IMR-90 (cell line): Measurements from ENCODE around the gene HEPACAM. TPM values are rescaled to one million over a fixed set of nuclear protein-coding genes. Genes with fewer than 3 reads are reported as not detected.

Source experiments
- ATAC-seq: fragments of 200-7000 bp; cut with Tn5 transposase; 2 replicates; pipeline ENCODE4 v1.9.1; 2020; ENCODE audit warnings: low read depth, mild to moderate bottlenecking, moderate library complexity
- BruUV-seq: library from RNA; stranded (reverse); fragments of 400-500 nt; replicated peaks from 2 replicates; lab custom pipeline; 2021; lab: Mats Ljungman, UMichigan
- CTCF ChIA-PET: fragments of 300-600 bp; formaldehyde crosslinking; extraction: SDS; loops from one replicate; lab custom pipeline; 2021; ENCODE audit warnings: antibody characterized with exemption; lab: Yijun Ruan, JAX
- POLR2A ChIA-PET: fragments of 300-600 bp; sonication (Branson Sonifier 250); formaldehyde crosslinking; loops from one replicate; lab custom pipeline; 2022; ENCODE audit warnings: antibody characterized with exemption; ENCODE audit not compliant: unreplicated experiment; lab: Charles Lee
- DNase-seq: peaks from one replicate; pipeline ENCODE4 v3.0.0; 2013
- H2AFZ ChIP-seq: replicated peaks from 2 replicates; pipeline ENCODE3; 2013; ENCODE audit warnings: low read length, mild to moderate bottlenecking; ENCODE audit not compliant: poor library complexity
- H2AK5ac ChIP-seq: 2 replicates; pipeline ENCODE4 v1.6.1; 2013; ENCODE audit warnings: low read depth, low read length, inconsistent platforms
- H2AK9ac ChIP-seq: replicated peaks from 2 replicates; pipeline ENCODE3; 2013; ENCODE audit warnings: mild to moderate bottlenecking, low read depth, low read length, moderate library complexity; ENCODE audit not compliant: poor library complexity
- H2BK120ac ChIP-seq: 2 replicates; pipeline ENCODE4 v1.6.1; 2013; ENCODE audit warnings: low read depth, low read length, inconsistent platforms
- H2BK15ac ChIP-seq: 3 replicates; pipeline ENCODE4 v1.6.1; 2013; ENCODE audit warnings: low read depth, low read length, inconsistent platforms
- H2BK20ac ChIP-seq: 2 replicates; pipeline ENCODE4 v1.6.1; 2013; ENCODE audit warnings: low read depth, mild to moderate bottlenecking, inconsistent platforms, low read length, moderate library complexity
- H2BK5ac ChIP-seq: 2 replicates; pipeline ENCODE4 v1.6.1; 2013; ENCODE audit warnings: mild to moderate bottlenecking, low read depth, low read length, inconsistent platforms; ENCODE audit not compliant: poor library complexity, severe bottlenecking
- H3K14ac ChIP-seq: replicated peaks from 2 replicates; pipeline ENCODE4 v1.6.1; 2013; ENCODE audit warnings: low read depth, low read length, inconsistent platforms
- H3K18ac ChIP-seq: 2 replicates; pipeline ENCODE4 v1.6.1; 2013; ENCODE audit warnings: low read depth, low read length, control low read depth
- H3K23ac ChIP-seq: 2 replicates; pipeline ENCODE4 v1.6.1; 2013; ENCODE audit warnings: low read depth, low read length, inconsistent platforms
- H3K27ac ChIP-seq: 2 replicates; pipeline ENCODE4 v1.5.1; 2013; ENCODE audit warnings: mild to moderate bottlenecking, control low read depth, low read length; ENCODE audit not compliant: insufficient read depth
- H3K27me3 ChIP-seq: 2 replicates; pipeline ENCODE4 v1.6.1; 2013; ENCODE audit warnings: low read length; ENCODE audit not compliant: control insufficient read depth, insufficient read depth
- H3K36me3 ChIP-seq: 2 replicates; pipeline ENCODE4 v1.6.1; 2013; ENCODE audit warnings: low read length, mixed read lengths; ENCODE audit not compliant: control insufficient read depth, insufficient read depth
- H3K4ac ChIP-seq: 2 replicates; pipeline ENCODE4 v1.6.1; 2013; ENCODE audit warnings: low read depth, low read length, inconsistent platforms
- H3K4me1 ChIP-seq: 2 replicates; pipeline ENCODE4 v1.6.1; 2013; ENCODE audit warnings: low read length, mixed read lengths; ENCODE audit not compliant: control insufficient read depth, insufficient read depth
- H3K4me2 ChIP-seq: 2 replicates; pipeline ENCODE4 v1.6.1; 2013; ENCODE audit warnings: low read depth, mild to moderate bottlenecking, control low read depth, low read length, moderate library complexity
- H3K4me3 ChIP-seq: 2 replicates; pipeline ENCODE4 v1.5.1; 2013; ENCODE audit warnings: low read depth, mild to moderate bottlenecking, control low read depth, low read length, moderate library complexity; ENCODE audit not compliant: insufficient read depth
- H3K56ac ChIP-seq: 2 replicates; pipeline ENCODE4 v1.6.1; 2013; ENCODE audit warnings: low read length, inconsistent platforms; ENCODE audit not compliant: insufficient read depth; ENCODE audit errors: extremely low read depth
- H3K79me1 ChIP-seq, 2 experiments: 2 replicates each; pipeline ENCODE4 v1.6.1; 2013; ENCODE audit warnings: low read length in 2 of 2, inconsistent platforms in 1 of 2, low read depth in 1 of 2
- H3K9ac ChIP-seq: 2 replicates; pipeline ENCODE4 v1.6.1; 2013; ENCODE audit warnings: low read depth, low read length, control low read depth
- H3K9me1 ChIP-seq: 2 replicates; pipeline ENCODE4 v1.6.1; 2013; ENCODE audit warnings: low read length, inconsistent platforms; ENCODE audit not compliant: insufficient read depth
- H3K9me3 ChIP-seq: 2 replicates; pipeline ENCODE4 v1.6.1; 2013; ENCODE audit warnings: low read length; ENCODE audit not compliant: control insufficient read depth, insufficient read depth
- H4K20me1 ChIP-seq: 2 replicates; pipeline ENCODE4 v1.6.1; 2013; ENCODE audit warnings: low read length, inconsistent platforms; ENCODE audit not compliant: insufficient read depth
- H4K5ac ChIP-seq: 2 replicates; pipeline ENCODE4 v1.6.1; 2013; ENCODE audit warnings: mild to moderate bottlenecking, low read depth, low read length, control low read depth
- H4K8ac ChIP-seq, 2 experiments: 2 replicates each; pipeline ENCODE4 v1.6.1; 2013; ENCODE audit warnings: low read depth in 2 of 2, low read length in 2 of 2, control low read depth in 1 of 2, inconsistent platforms in 1 of 2
- H4K91ac ChIP-seq: 2 replicates; pipeline ENCODE4 v1.6.1; 2013; ENCODE audit warnings: low read depth, low read length, inconsistent platforms; ENCODE audit not compliant: insufficient read depth
- WGBS, 2 experiments: methylation state at CpG; one replicate each; pipeline versions ENCODE4 v1.1.5 to v1.1.7; 2013; ENCODE audit warnings: missing lambda C conversion rate in 2 of 2; ENCODE audit not compliant: insufficient read length in 1 of 2; ENCODE audit errors: extremely low coverage in 2 of 2; 5-methylcytosine and 5-hydroxymethylcytosine counted together
- dilution Hi-C: fragments of 300-500 bp; cut with HindIII; formaldehyde crosslinking; loops from one replicate; pipeline ENCODE4 v1.14.3; 2018; ENCODE audit warnings: low sequenced_read_pairs; ENCODE audit not compliant: unreplicated experiment
- in situ Hi-C: fragments of 300-500 bp; cut with MboI; formaldehyde crosslinking; loops from 3 replicates; pipeline ENCODE4 v1.14.3; 2019; ENCODE audit warnings: low sequenced_read_pairs, inconsistent platforms, mixed read lengths
- intact Hi-C: fragments of 100-400 bp; cut with micrococcal nuclease; formaldehyde crosslinking; loops from 2 replicates; pipeline ENCODE4 v1.10.0; 2022
- polyA plus RNA-seq, 3 experiments: library from polyadenylated mRNA; depleted of rRNA; stranded (reverse); fragments of >200 nt; gene quantifications; 2 replicates each; pipeline ENCODE4 v1.2.3, GENCODE V29; 2012; ENCODE audit warnings: low replicate concordance in 1 of 3
- total RNA-seq: library from RNA; depleted of rRNA; stranded (reverse); fragments of >200 nt; gene quantifications from 2 replicates; pipeline ENCODE4 v1.2.3, GENCODE V29; 2012
- TF ChIP-seq, protein P1 (sequence below): fragments of 150-350 bp; IDR thresholded peaks from 2 replicates; pipeline ENCODE4 v1.6.1; 2016; ENCODE audit warnings: low read depth, mild to moderate bottlenecking, low read length, moderate library complexity, borderline replicate concordance

Gene HEPACAM
- total and polyA plus RNA-seq, 2 of the 4 experiments (the other 2 are of a cell fraction): 0.09 to 0.18 TPM

DNA sequence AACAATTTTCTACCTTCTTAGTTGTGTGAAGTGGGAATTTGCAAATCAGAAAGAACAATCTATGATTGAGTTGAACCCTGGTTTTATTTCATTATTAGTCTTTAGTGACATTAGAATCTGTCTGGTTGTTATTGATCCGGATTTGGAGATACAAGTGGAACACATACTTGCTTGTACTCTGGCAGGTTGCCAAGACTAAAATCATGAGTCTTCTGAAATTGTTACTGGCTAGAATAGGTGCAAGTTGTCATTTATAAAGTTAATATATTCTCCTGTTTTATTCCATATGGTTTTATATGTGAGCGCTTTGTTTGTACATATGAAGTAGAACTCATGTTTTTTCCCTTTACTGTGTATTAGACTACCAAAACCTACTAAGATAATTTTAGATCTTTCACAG is 41.2 kb upstream of the HEPACAM start:
- Histone ChIP-seq H3K4me1 (no peaks in the 10 kb centered on the region), H3K36me3 (no peaks in the 10 kb centered on the region; the same call in 1 of the 2 replicates), H3K9me3 (peaks cover 2% of the 10 kb centered on the region), H3K27me3 (no peaks in the 10 kb centered on the region), H2BK120ac (no peak overlapping the region), H2AK5ac (no peak overlapping the region), H3K9me1 (no peaks in the 10 kb centered on the region), H3K23ac (no peak overlapping the region), H3K4ac (no peak overlapping the region), H2AK9ac (no peak overlapping the region), H4K8ac (no peak overlapping the region), H3K56ac (no peak overlapping the region), H3K14ac (no peak overlapping the region), H4K20me1 (no peaks in the 10 kb centered on the region), H3K79me1 (no peaks in the 10 kb centered on the region), H3K18ac (no peak overlapping the region), H3K27ac (no peak overlapping the region), H4K5ac (no peak overlapping the region), H3K9ac (no peak overlapping the region), H2AFZ (no peak overlapping the region), H2BK15ac (no peak overlapping the region), H3K4me2 (no peak overlapping the region), H4K91ac (no peak overlapping the region), H3K4me3 (no peak overlapping the region), H2BK20ac (no peak overlapping the region), H2BK5ac (no peak overlapping the region)
- no peak for DNase-seq
- ATAC-seq: no peak
- in situ Hi-C loops (loop anchor here (10.0 kb wide), 2 partner anchors 168 to 448 kb away; no protein-coding TSS in a partner anchor), dilution Hi-C loops (no loop called here), intact Hi-C loops (no loop called here)
- ChIA-PET POLR2A (no interaction called here), CTCF (no interaction called here)
- no TSS peak for BruUV-seq
- no CpG with 5 or more reads among the region's 2 CpGs for WGBS, 2 experiments
- TF ChIP-seq, protein P1, sequence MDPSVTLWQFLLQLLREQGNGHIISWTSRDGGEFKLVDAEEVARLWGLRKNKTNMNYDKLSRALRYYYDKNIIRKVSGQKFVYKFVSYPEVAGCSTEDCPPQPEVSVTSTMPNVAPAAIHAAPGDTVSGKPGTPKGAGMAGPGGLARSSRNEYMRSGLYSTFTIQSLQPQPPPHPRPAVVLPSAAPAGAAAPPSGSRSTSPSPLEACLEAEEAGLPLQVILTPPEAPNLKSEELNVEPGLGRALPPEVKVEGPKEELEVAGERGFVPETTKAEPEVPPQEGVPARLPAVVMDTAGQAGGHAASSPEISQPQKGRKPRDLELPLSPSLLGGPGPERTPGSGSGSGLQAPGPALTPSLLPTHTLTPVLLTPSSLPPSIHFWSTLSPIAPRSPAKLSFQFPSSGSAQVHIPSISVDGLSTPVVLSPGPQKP: no peak
